Stomach (tissue), 9 donors: Measurements from ENCODE around the gene ADM2. TPM values are rescaled to one million over a fixed set of nuclear protein-coding genes. Genes with fewer than 3 reads are reported as not detected.

ENCODE experiments used
- DNase-seq, 2 donors: peaks; one replicate each; pipeline versions ENCODE4 v3.0.0 to v3.0.0-alpha.2; 2013 to 2019
- H3K27ac ChIP-seq, 5 donors: fragments of 200-600 bp in 4 of 5; sonication (generic) in 4 of 5; one replicate each; pipeline ENCODE4 v1.5.1; 2013 to 2019; ENCODE audit warnings: mild to moderate bottlenecking in 1 of 5, moderate library complexity in 1 of 5
- H3K27me3 ChIP-seq, 3 donors: fragments of 200-600 bp; sonication (generic); one replicate each; pipeline ENCODE4 v1.5.1; 2017 to 2019; ENCODE audit warnings: mixed run types in 1 of 3
- H3K36me3 ChIP-seq, 4 donors: fragments of 200-600 bp; sonication (generic); 1 replicate in 3 of 4; 2 replicates in 1 of 4; pipeline ENCODE4 v1.5.1; 2016 to 2019
- H3K4me1 ChIP-seq, 4 donors: fragments of 200-600 bp; sonication (generic); one replicate each; pipeline ENCODE4 v1.5.1; 2016 to 2019
- H3K4me3 ChIP-seq, 4 donors: fragments of 200-600 bp; sonication (generic) in 3 of 4; one replicate each; pipeline ENCODE4 v1.5.1; 2016 to 2019; ENCODE audit warnings: mild to moderate bottlenecking in 1 of 4
- H3K9me3 ChIP-seq, 4 donors: fragments of 200-600 bp; sonication (generic); one replicate each; pipeline ENCODE4 v1.5.1; 2016 to 2019
- EP300 ChIP-seq: sonication (generic); formaldehyde crosslinking; IDR thresholded peaks from one replicate; pipeline ENCODE4 v1.6.1; 2017; ENCODE audit warnings: antibody characterized with exemption
- POLR2A ChIP-seq, 4 donors: fragments of 450-650 bp; IDR thresholded peaks; one replicate each; pipeline ENCODE4 v1.6.1; 2016; ENCODE audit warnings: antibody characterized with exemption in 4 of 4, control low read depth in 2 of 4, mild to moderate bottlenecking in 1 of 4, moderate library complexity in 1 of 4
- POLR2AphosphoS5 ChIP-seq, 3 donors: sonication (generic); formaldehyde crosslinking; IDR thresholded peaks; one replicate each; pipeline ENCODE4 v1.6.1; 2016; ENCODE audit warnings: antibody characterized with exemption in 3 of 3
- WGBS, 5 donors: extraction: QIAGEN DNeasy Blood & Tissue Kit in 3 of 5; methylation state at CpG; one replicate each; pipeline versions ENCODE4 v1.1.5 to v1.1.7; 2013 to 2018; 5-methylcytosine and 5-hydroxymethylcytosine counted together
- intact Hi-C: fragments of 100-400 bp; cut with DNase I; formaldehyde crosslinking; loops from one replicate; pipeline ENCODE4 v1.15.1; 2023; ENCODE audit warnings: low total_unique reads
- polyA plus RNA-seq, 3 donors: library from polyadenylated mRNA; stranded (reverse); fragments of 200-250 nt; gene quantifications; one replicate each; pipeline ENCODE4 v1.2.3, GENCODE V29; 2013
- total RNA-seq, 5 donors: library from RNA; depleted of rRNA; stranded (reverse); fragments of >200 nt; gene quantifications; one replicate each; pipeline versions ENCODE4 v1.1.0 to v1.2.3, GENCODE V29; 2014 to 2016
- TF ChIP-seq, protein P1 (sequence below), 7 experiments: fragments of 450-650 bp in 4 of 7; fragments of 200-600 bp in 3 of 7; sonication (generic) in 3 of 7; IDR thresholded peaks; one replicate each; pipeline ENCODE4 v1.5.1; 2016 to 2019; ENCODE audit warnings: antibody characterized with exemption in 7 of 7, control low read depth in 2 of 7, mild to moderate bottlenecking in 1 of 7
- donor health status: healthy with polysubstance abuse.
- donor health status: Bipolar disorder and iron deficiency.
- donor health status: healthy.

The ADM2 gene
- total and polyA plus RNA-seq, 8 donors: 0.37 to 3.7 (median 1.5) TPM; not detected in 3

- Histone ChIP-seq H3K4me3 (no peak overlapping the region), H3K9me3 (no peaks in the 10 kb centered on the region), H3K27ac (no peak overlapping the region), H3K27me3 (no peaks in the 10 kb centered on the region), H3K36me3 (peaks cover 72 to 98% (median 95%) of the 10 kb centered on the region in 4 donors), H3K4me1 (peaks cover 0 to 5% (median 1%) of the 10 kb centered on the region in 4 donors)
- no peak for TF ChIP-seq POLR2A (IDR thresholded peaks at IDR 0.05)
- intact Hi-C loops: no loop called here
- DNase-seq: no peak
- WGBS, 5 donors: 88 to 98% (median 95%) methylated on average over 4 to 11 of the region's 11 CpGs
Observed at GRCh38 chr22:50456026-50456425, 25.3 kb upstream of the ADM2 start.

DNA sequence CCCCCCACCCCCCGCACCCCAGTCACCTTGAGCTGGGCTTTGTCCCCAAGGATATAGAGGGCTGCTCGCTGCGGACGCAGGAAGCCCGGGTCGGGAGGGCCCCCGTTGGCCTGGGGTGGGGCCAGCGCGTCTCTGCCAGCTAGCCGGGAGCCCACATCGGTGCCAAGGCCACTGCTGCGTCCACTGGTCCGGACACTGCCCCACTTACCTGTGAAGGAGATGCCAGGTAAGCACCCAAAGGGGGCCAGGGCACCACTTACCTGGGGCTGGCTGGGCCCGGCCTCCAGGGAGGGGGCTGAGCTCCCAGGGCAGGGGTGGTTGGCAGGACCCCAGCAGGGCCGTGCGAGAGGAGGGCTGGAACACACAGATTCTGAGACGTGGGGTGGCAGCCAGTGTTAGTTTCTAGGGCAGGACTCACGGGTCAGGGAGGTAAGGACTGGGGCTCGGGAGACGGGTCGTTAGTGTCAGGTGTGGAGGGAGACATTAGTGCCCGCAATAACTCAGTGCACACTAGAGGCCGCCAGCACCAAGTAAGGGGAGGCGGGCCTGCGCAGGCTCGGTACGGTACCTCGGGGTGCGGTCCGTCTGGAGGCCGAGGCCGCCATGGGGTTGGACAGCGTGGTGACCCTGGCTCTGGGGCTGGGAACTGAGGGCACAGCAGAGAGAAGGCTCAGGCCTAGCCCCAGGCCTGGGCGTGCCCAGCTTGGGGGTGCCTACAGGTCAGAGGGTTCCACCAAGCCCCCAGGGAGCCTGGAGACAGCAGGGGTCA lies 24.7 kb upstream of the ADM2 start:
- Histone ChIP-seq H3K27me3 (no peaks in the 10 kb centered on the region), H3K27ac (no peak overlapping the region), H3K4me3 (no peak overlapping the region), H3K36me3 (peaks cover 78 to 99% (median 95%) of the 10 kb centered on the region in 4 donors), H3K4me1 (peaks cover 0 to 12% (median 4%) of the 10 kb centered on the region in 4 donors), H3K9me3 (no peaks in the 10 kb centered on the region)
- no peak for DNase-seq
- TF ChIP-seq POLR2A (IDR thresholded peaks at IDR 0.05) (no peak), POLR2AphosphoS5 (IDR thresholded peaks at IDR 0.05) (no peak), EP300 (no peak)
- TF ChIP-seq, protein P1, sequence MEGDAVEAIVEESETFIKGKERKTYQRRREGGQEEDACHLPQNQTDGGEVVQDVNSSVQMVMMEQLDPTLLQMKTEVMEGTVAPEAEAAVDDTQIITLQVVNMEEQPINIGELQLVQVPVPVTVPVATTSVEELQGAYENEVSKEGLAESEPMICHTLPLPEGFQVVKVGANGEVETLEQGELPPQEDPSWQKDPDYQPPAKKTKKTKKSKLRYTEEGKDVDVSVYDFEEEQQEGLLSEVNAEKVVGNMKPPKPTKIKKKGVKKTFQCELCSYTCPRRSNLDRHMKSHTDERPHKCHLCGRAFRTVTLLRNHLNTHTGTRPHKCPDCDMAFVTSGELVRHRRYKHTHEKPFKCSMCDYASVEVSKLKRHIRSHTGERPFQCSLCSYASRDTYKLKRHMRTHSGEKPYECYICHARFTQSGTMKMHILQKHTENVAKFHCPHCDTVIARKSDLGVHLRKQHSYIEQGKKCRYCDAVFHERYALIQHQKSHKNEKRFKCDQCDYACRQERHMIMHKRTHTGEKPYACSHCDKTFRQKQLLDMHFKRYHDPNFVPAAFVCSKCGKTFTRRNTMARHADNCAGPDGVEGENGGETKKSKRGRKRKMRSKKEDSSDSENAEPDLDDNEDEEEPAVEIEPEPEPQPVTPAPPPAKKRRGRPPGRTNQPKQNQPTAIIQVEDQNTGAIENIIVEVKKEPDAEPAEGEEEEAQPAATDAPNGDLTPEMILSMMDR (IDR thresholded peaks at IDR 0.05): no peak
- WGBS, 5 donors: 76 to 87% (median 86%) methylated on average over 17 to 34 of the region's 34 CpGs
- intact Hi-C loops: no loop called here

GRCh38 chr22:50459016-50459415 lies 22.3 kb upstream of the ADM2 start:
- WGBS, 5 donors: 89 to 95% (median 93%) methylated on average over 21 to 22 of the region's 22 CpGs
- H3K36me3 ChIP-seq: peaks cover 97 to 100% (median 100%) of the 10 kb centered on the region in 4 donors

DNA sequence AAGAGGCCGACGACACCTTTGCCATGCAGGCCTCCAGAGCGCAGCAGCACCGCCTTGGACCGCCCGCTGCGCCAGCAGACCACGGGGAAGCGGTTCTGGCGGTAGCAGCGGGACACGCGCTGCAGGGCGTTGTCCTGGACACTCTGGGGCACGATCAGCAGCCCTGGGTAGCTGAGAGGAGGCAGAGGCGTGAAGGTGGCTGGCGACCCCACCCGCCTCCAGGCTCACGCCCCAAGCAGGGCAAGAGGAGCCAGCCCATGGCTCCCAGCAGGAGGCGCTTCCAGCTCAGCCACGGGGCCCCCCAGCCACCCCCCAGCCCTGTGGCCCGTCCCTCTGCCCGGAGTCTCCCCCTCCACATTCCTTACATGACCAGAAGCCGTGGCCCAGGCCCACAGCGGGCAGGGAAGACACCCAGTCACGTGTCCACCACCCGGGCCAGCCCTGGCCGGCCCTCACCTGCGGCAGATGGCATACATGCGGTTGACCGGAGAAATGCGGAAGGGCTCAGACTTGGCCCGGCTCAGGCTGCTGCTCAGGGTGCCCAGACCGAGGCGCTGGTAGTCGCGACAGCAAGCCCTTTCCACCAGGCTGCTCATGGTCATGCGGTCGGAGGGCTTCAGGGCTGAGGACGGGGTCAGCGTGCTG lies 21.7 kb upstream of the ADM2 start:
- H3K36me3 ChIP-seq: peaks cover 97 to 100% (median 100%) of the 10 kb centered on the region in 4 donors
- 92 to 96% (median 95%) methylated on average over 34 to 41 of the region's 41 CpGs for WGBS, 5 donors

More at GRCh38 chr22:50459016-50459415, 22.3 kb upstream of the ADM2 start:
- Histone ChIP-seq H3K4me1 (peaks cover 0 to 12% (median 4%) of the 10 kb centered on the region in 4 donors), H3K27ac (no peak overlapping the region), H3K27me3 (no peaks in the 10 kb centered on the region), H3K9me3 (no peaks in the 10 kb centered on the region), H3K4me3 (no peak overlapping the region)
- TF ChIP-seq, protein P1 (IDR thresholded peaks at IDR 0.05): no peak
- TF ChIP-seq POLR2AphosphoS5 (IDR thresholded peaks at IDR 0.05): no peak
- TF ChIP-seq EP300: no peak
- no peak for TF ChIP-seq POLR2A (IDR thresholded peaks at IDR 0.05)
- no peak for DNase-seq
- intact Hi-C loops: no loop called here

More for the DNA sequence above, 21.7 kb upstream of the ADM2 start:
- Histone ChIP-seq H3K27ac (no peak overlapping the region), H3K9me3 (no peaks in the 10 kb centered on the region), H3K4me1 (peaks cover 0 to 12% (median 4%) of the 10 kb centered on the region in 4 donors), H3K4me3 (no peak overlapping the region), H3K27me3 (no peaks in the 10 kb centered on the region)
- TF ChIP-seq POLR2AphosphoS5 (IDR thresholded peaks at IDR 0.05): no peak
- TF ChIP-seq POLR2A (IDR thresholded peaks at IDR 0.05): no peak
- TF ChIP-seq, protein P1 (IDR thresholded peaks at IDR 0.05): no peak
- TF ChIP-seq EP300: no peak
- no peak for DNase-seq
- intact Hi-C loops: no loop called here
